ENCODE measurements around the gene PIK3AP1. TPM values are rescaled to one million over a fixed set of nuclear protein-coding genes. Genes with fewer than 3 reads are reported as not detected.
"Not testable (repeated sequence)": the region's sequence is repeated elsewhere in the genome, so short reads cannot be mapped to it uniquely, and the experiment has no call there.

The PIK3AP1 gene
- total RNA-seq, 2 donors from 2014 or later = 5.1 to 20.6 TPM

DNA sequence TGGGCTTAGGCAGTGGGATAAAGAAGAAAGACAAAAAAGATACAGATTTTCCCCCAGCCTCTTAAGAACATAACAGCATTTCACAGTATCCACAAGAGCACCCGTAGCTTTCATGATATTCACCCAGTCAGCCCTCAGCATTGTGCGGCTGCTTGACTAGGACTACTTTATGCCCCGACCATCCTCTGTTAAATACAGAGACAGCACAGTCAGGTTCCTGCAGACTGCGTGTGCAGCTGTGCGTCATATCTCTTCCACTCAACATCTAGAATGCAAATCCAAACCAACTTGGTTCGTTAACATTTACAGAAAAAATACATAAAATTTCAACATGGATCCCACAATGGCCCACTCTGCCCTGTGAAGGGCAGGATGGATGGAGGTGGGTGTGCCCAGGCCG lies 33.8 kb downstream of the PIK3AP1 start:
- no peak overlapping the region for H3K27ac Mint-ChIP-seq
- peaks cover 12% of the 10 kb centered on the region for H3K4me1 Mint-ChIP-seq (ENCODE audit: low read depth)
- no peaks in the 10 kb centered on the region for H3K36me3 Mint-ChIP-seq (ENCODE audit: insufficient read depth in 2 of 2)
- H3K4me3 Mint-ChIP-seq = no peak overlapping the region
- no peak for DNase-seq
- no peaks in the 10 kb centered on the region for H3K9me3 Mint-ChIP-seq
- ATAC-seq (replicated peaks in 1 of 2) = no peak
- H3K27me3 Mint-ChIP-seq (ENCODE audit: low read depth) = no peaks in the 10 kb centered on the region

- H3K4me3 Mint-ChIP-seq = no peak overlapping the region
- H3K27ac Mint-ChIP-seq = no peak overlapping the region
- H3K36me3 Mint-ChIP-seq (ENCODE audit: insufficient read depth in 2 of 2) = no peaks in the 10 kb centered on the region
- H3K27me3 Mint-ChIP-seq (ENCODE audit: low read depth) = no peaks in the 10 kb centered on the region
- H3K9me3 Mint-ChIP-seq = peaks cover 0 to 1% of the 10 kb centered on the region in 2 donors
- DNase-seq (no peak), ATAC-seq (replicated peaks in 1 of 2) (peak in 1 of 2 donors; percentile 7)
- peaks cover under 1% of the 10 kb centered on the region for H3K4me1 Mint-ChIP-seq (ENCODE audit: low read depth)
These were observed 35.0 kb downstream of the PIK3AP1 start for GRCh38 chr10:96685306-96685705.

DNA sequence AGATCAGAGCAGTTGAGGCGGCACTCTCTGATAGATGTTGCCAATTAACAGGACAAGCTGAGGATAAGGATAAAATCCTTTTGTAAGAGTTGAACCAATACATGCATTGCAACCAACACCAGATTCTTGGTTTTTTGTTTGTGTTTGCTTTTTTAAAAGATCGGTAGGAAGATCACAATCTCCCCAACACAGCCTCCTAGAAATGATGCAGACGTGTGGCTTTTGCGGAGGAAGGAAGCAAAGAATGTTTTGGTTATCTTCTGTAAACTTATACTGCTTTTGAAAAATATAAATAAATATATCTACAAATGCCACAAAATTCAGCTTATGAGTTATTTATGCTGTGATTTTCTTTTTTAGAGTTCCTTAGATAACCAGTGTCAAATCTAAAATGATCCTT lies 35.5 kb downstream of the PIK3AP1 start:
- Mint-ChIP-seq H3K4me3 (no peak overlapping the region), H3K4me1 (ENCODE audit: low read depth) (no peaks in the 10 kb centered on the region), H3K36me3 (ENCODE audit: insufficient read depth in 2 of 2) (no peaks in the 10 kb centered on the region), H3K27me3 (ENCODE audit: low read depth) (no peaks in the 10 kb centered on the region), H3K27ac (no peak overlapping the region), H3K9me3 (peaks cover 0 to 1% of the 10 kb centered on the region in 2 donors)
- ATAC-seq (replicated peaks in 1 of 2) (no peak), DNase-seq (no peak)

DNA sequence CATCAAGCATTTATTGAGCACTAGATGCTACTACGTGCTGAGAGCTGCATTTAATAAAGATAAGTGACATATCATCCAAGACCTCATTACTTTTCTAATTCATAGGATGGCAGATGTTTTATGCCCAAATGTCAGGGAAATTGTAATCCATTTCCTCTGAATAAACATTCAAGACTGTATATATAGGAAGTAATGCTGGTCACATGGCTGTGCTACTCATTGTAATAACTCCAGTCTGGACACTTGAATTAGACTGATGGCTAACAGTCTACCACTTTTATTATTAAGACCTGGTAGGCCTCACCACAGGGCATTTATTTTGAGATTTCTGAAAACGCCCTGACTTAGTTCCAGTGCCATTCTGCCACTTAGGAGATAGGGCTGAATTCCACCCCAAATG lies 36.6 kb downstream of the PIK3AP1 start:
- no peaks in the 10 kb centered on the region for H3K36me3 Mint-ChIP-seq (ENCODE audit: insufficient read depth in 2 of 2)
- no peak for ATAC-seq (replicated peaks in 1 of 2)
- DNase-seq = no peak
- H3K27ac Mint-ChIP-seq = no peak overlapping the region
- H3K4me3 Mint-ChIP-seq = no peak overlapping the region
- H3K4me1 Mint-ChIP-seq (ENCODE audit: low read depth) = no peaks in the 10 kb centered on the region
- no peaks in the 10 kb centered on the region for H3K27me3 Mint-ChIP-seq (ENCODE audit: low read depth)
- peaks cover 0 to 1% of the 10 kb centered on the region in 2 donors for H3K9me3 Mint-ChIP-seq

DNA sequence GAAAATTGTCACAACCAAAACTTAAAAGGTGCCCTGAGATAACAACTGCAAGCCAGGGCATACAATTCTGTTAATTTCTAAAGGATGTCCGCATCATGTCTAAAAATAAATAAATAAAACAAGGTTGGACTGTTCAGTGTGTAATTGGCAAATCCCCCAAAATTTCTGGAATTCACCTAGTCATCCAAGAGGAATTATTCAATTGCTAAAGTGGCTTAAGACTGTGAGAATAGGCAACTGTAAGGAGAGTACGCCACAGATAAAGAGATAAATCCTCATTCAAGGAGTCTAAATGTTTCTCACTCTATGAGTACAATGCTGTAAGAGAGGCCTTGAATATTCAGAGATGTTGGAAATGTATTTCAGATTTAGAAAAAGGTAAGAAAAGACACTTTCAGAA lies 37.2 kb downstream of the PIK3AP1 start:
- Mint-ChIP-seq H3K4me3 (no peak overlapping the region), H3K27me3 (ENCODE audit: low read depth) (no peaks in the 10 kb centered on the region), H3K36me3 (ENCODE audit: insufficient read depth in 2 of 2) (no peaks in the 10 kb centered on the region), H3K9me3 (peaks cover 0 to 1% of the 10 kb centered on the region in 2 donors), H3K27ac (no peak overlapping the region), H3K4me1 (ENCODE audit: low read depth) (no peaks in the 10 kb centered on the region)
- no peak for ATAC-seq (replicated peaks in 1 of 2)
- DNase-seq = no peak

GRCh38 chr10:96681524-96681923 lies 38.8 kb downstream of the PIK3AP1 start:
- Mint-ChIP-seq H3K36me3 (ENCODE audit: insufficient read depth in 2 of 2) (no peaks in the 10 kb centered on the region), H3K4me1 (ENCODE audit: low read depth) (no peaks in the 10 kb centered on the region), H3K27me3 (ENCODE audit: low read depth) (no peaks in the 10 kb centered on the region)

DNA sequence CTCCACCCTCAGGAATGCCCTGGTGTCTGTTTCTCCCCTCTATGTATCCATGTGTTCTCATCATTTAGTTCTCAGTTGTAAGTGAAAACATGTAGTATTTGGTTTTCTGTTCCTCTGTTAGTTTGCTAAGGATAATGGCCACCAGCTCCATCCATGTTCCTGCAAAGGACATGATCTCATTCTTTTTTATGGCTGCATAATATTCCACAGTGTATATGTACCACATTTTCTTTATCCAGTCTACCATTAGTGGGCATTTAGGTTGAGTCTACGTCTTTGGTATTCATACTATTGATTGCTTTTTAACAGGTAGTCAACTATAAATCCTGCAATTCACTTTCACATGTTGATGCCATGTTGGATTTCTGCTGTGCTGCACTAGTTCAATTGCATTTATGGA lies 39.9 kb downstream of the PIK3AP1 start:
- H3K4me3 Mint-ChIP-seq; DNase-seq; H3K4me1 Mint-ChIP-seq (ENCODE audit: low read depth); ATAC-seq (replicated peaks in 1 of 2); H3K36me3 Mint-ChIP-seq (ENCODE audit: insufficient read depth in 2 of 2); H3K27me3 Mint-ChIP-seq (ENCODE audit: low read depth); H3K27ac Mint-ChIP-seq; H3K9me3 Mint-ChIP-seq: not testable (repeated sequence)

More at GRCh38 chr10:96681524-96681923, 38.8 kb downstream of the PIK3AP1 start:
- Mint-ChIP-seq H3K9me3 (peaks cover 0 to 1% of the 10 kb centered on the region in 2 donors), H3K4me3 (no peak overlapping the region), H3K27ac (no peak overlapping the region)
- ATAC-seq (replicated peaks in 1 of 2) = no peak
- DNase-seq = no peak

DNA sequence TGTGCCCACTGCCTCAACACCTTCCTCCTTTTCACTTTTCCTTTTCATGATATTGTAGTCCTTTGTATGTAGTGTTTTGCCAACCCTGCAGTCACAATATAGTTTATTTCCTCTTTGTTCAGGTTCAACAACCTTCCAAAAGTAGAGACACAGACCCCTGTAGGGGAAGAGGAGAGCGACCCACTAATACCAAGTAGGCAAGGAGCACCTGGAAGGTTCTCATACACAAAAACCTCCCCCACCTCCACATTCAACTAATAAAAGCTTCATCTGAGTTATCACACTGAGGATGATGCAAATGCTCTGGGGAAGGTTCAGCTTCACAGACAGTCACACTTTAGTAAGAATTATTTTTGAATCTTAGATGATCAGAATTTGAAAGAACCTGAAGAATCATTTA lies 41.6 kb downstream of the PIK3AP1 start:
- DNase-seq = no peak
- Mint-ChIP-seq H3K27me3 (ENCODE audit: low read depth) (no peaks in the 10 kb centered on the region), H3K27ac (no peak overlapping the region), H3K4me3 (no peak overlapping the region), H3K36me3 (ENCODE audit: insufficient read depth in 2 of 2) (no peaks in the 10 kb centered on the region), H3K4me1 (ENCODE audit: low read depth) (peaks cover 3% of the 10 kb centered on the region), H3K9me3 (peaks cover 0 to 1% of the 10 kb centered on the region in 2 donors)
- no peak for ATAC-seq (replicated peaks in 1 of 2)

DNA sequence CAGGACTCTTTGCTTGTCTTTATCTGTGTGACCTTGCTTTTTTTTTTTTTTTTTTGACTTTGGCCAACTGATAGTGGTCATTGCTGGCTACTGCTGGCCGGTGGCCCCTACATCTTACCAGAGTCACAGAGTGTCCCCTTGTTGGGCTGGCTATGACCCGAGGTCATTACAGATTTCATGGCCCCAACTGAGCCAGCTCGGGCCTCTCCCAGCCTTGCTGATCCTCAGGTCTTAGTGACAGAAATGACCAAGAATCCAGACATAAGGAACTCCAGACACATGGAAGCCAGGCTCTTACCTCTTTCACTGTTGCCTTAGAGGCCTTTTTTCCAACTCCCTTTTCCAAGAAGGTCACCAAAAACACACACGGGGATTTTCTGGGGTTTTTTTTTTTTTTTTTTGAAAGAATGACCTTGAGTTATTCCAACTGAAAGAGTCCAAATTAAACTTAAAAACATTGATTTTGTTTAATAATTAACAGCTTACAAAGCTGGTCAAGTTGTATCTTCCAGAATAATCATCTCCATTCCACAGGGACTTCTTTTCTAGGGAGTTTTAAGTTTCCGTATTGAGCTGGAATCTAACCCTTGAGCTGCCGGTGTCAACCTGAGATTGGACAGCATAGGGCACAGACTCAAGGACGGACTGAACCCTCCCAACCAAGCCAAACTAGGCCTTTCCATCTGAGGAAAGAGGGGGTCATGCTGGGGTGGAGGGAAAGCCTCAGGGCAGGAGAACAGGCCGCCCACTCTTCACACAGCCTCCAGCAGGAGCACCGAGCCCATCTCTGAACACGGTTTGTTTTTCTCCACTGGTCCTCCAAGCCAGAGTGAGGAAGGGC lies 43.8 kb downstream of the PIK3AP1 start:
- H3K27ac Mint-ChIP-seq = peak overlapping the region; percentile 72
- no peak for DNase-seq
- no peaks in the 10 kb centered on the region for H3K27me3 Mint-ChIP-seq (ENCODE audit: low read depth)
- H3K9me3 Mint-ChIP-seq = peaks cover 0 to 1% of the 10 kb centered on the region in 2 donors
- H3K4me3 Mint-ChIP-seq = no peak overlapping the region
- H3K4me1 Mint-ChIP-seq (ENCODE audit: low read depth) = peaks cover 12% of the 10 kb centered on the region
- H3K36me3 Mint-ChIP-seq (ENCODE audit: insufficient read depth in 2 of 2) = no peaks in the 10 kb centered on the region
- no peak for ATAC-seq (replicated peaks in 1 of 2)

DNA sequence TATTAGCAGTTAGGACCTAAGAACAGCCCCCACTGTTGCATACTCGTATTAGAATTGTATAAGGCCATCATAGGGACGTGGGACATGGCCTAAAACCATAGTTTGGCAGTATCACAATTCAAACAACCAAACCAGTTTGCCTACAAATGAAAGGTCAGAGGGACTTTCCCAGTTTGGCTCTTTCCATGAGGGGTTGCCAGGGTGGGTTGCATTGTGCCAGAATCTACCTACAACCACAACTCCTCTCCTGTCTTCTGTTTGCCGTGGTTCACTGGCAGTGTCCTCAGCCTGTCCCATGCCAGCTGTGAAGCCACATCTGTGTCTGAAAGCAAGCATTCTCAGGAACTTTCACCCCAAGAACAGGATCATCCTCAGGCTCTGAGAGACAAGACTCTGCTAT lies 44.5 kb downstream of the PIK3AP1 start:
- Mint-ChIP-seq H3K4me1 (ENCODE audit: low read depth) (peaks cover 19% of the 10 kb centered on the region), H3K4me3 (no peak overlapping the region), H3K27me3 (ENCODE audit: low read depth) (no peaks in the 10 kb centered on the region), H3K27ac (no peak overlapping the region), H3K36me3 (ENCODE audit: insufficient read depth in 2 of 2) (no peaks in the 10 kb centered on the region), H3K9me3 (no peaks in the 10 kb centered on the region)
- ATAC-seq (replicated peaks in 1 of 2) (no peak), DNase-seq (no peak)

GRCh38 chr10:96673318-96674099 lies 46.8 kb downstream of the PIK3AP1 start:
- Mint-ChIP-seq H3K27me3 (ENCODE audit: low read depth) (no peaks in the 10 kb centered on the region), H3K9me3 (no peaks in the 10 kb centered on the region), H3K4me3 (peak overlapping the region in 1 of 2 donors; percentile 31), H3K36me3 (ENCODE audit: insufficient read depth in 2 of 2) (no peaks in the 10 kb centered on the region), H3K4me1 (ENCODE audit: low read depth) (peaks cover 30% of the 10 kb centered on the region), H3K27ac (peak overlapping the region; percentile 9)
- no peak for ATAC-seq (replicated peaks in 1 of 2)
- DNase-seq = no peak

- no peaks in the 10 kb centered on the region for H3K9me3 Mint-ChIP-seq
- H3K36me3 Mint-ChIP-seq (ENCODE audit: insufficient read depth in 2 of 2) = no peaks in the 10 kb centered on the region
- peaks cover 30% of the 10 kb centered on the region for H3K4me1 Mint-ChIP-seq (ENCODE audit: low read depth)
- H3K27me3 Mint-ChIP-seq (ENCODE audit: low read depth) = no peaks in the 10 kb centered on the region
- DNase-seq (no peak), ATAC-seq (replicated peaks in 1 of 2) (no peak)
- no peak overlapping the region for H3K4me3 Mint-ChIP-seq
- no peak overlapping the region for H3K27ac Mint-ChIP-seq
These were observed 47.7 kb downstream of the PIK3AP1 start for GRCh38 chr10:96672481-96673175.

All from activated T-cell treated with anti-CD3 and anti-CD28 coated beads, Interleukin-2, amount 50 U/mL, for 72 hours (primary cell).